GM12874 (cell line): ENCODE results near the gene PPCDC.

Experiments used
- TF ChIP-seq, protein P1 (sequence below): IDR thresholded peaks from 2 replicates; pipeline ENCODE4 v1.5.1; 2011; ENCODE audit warnings: low read depth, mild to moderate bottlenecking, control low read depth, low read length, moderate library complexity; ENCODE audit not compliant: insufficient read depth

Gene PPCDC

DNA sequence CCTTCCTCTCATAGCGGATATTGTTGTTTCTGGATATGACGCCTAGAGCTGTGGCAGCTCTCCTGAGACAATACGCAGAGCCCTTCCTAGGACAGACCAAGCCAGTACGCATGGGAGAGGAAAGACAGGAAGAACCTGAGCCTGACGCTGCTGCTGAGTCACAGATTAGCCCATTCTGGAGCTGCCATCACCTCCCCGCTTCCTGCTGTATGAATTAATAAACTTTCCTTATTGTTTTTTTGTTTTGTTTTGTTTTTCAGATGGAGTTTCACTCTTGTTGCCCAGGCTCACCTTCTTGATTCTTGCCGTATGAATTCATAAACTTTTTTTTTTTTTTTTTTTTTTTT, 67.0 kb downstream of the PPCDC start:
- TF ChIP-seq, protein P1, sequence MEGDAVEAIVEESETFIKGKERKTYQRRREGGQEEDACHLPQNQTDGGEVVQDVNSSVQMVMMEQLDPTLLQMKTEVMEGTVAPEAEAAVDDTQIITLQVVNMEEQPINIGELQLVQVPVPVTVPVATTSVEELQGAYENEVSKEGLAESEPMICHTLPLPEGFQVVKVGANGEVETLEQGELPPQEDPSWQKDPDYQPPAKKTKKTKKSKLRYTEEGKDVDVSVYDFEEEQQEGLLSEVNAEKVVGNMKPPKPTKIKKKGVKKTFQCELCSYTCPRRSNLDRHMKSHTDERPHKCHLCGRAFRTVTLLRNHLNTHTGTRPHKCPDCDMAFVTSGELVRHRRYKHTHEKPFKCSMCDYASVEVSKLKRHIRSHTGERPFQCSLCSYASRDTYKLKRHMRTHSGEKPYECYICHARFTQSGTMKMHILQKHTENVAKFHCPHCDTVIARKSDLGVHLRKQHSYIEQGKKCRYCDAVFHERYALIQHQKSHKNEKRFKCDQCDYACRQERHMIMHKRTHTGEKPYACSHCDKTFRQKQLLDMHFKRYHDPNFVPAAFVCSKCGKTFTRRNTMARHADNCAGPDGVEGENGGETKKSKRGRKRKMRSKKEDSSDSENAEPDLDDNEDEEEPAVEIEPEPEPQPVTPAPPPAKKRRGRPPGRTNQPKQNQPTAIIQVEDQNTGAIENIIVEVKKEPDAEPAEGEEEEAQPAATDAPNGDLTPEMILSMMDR: no peak

DNA sequence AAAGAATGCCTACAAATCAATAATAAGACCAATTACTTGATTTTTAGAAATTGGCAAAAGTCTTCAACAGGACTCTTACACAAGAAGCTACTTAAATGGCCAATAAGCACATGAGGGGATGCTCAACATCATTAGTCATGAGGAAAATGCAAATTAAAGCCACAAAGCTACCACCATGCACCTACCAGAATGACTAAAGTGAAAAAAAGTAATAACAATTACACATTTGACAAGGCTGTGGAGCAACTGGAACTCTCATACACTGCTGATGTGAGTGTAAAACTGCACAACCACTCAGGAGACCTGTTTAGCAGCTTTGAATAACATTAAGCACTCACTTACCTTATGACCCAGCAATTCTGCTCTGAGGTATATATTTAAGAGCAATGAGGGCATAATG, 68.4 kb downstream of the PPCDC start:
- TF ChIP-seq, protein P1: no peak

DNA sequence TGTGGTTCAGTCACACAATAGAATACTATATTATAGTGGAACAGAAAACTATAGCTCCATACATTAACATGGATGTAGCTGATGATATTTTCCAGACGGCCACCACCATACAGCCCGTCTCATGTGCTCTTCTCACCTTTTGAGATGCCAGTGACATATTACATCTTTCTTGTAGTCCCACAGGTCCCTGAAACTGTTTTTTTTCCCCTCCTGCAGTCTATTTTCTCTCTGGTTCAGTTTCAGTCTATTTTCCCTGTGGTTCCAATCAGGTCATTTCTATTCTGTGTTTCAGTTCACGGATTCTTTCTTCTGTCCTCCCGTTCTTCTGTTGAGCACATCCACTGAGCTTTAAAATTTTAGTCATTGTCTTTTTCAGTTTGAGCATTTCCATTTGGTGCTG, 72.2 kb downstream of the PPCDC start:
- TF ChIP-seq, protein P1: no peak

DNA sequence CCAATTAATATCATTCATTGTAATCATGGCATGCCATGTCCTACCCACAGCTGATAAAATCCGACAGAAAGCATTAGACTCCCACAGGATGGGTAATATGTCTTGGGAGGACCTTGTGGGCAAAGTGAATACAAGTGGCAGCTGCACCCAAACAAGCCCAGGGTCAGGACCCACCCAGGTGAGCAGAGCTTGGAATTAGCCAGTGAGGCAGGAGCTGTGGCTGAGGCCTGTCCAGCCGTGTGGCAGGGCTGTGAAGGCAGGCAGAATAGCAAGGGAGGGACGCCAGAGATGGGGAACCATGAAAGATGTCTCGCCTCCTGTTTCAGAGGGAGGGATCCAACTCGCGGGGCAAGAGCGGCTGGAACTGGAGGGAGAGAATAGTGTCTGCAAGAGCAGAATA, 74.5 kb downstream of the PPCDC start:
- TF ChIP-seq, protein P1: no peak

DNA sequence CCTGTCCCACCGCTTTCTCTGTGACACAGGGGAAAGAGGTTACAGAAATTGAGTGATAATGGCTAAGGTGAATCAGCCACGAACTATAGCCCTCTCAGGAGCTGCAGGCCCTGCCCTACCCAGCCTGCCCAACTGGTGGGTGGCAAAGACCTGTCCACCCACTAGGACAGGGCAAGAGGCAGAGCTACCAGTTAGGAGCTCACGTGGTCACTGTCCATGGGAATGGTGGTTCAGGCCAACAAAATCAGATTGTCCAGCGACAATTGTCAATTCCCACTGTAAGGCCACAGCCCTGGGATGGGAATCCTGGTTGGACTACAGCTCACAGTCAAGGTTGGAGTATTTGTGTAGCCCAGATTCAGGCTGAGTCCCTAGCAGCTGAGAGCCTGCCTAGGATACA, 75.0 kb downstream of the PPCDC start:
- TF ChIP-seq, protein P1: no peak
